CD4-positive, alpha-beta T cell (primary cell): ENCODE data around the gene TRIM10. TPM values are rescaled to one million over a fixed set of nuclear protein-coding genes. Genes with fewer than 3 reads are reported as not detected.

ENCODE experiments used
- ATAC-seq: fragments of 200-7000 bp; cut with Tn5 transposase; one replicate; pipeline ENCODE4 v1.10.0; 2022; ENCODE audit warnings: mild to moderate bottlenecking; ENCODE audit not compliant: poor library complexity
- CTCF ChIA-PET: fragments of 350-600 bp; sonication (Branson Sonifier 250); formaldehyde crosslinking; loops from one replicate; lab custom pipeline; 2021; ENCODE audit warnings: antibody characterized with exemption, inconsistent platforms; lab: Charles Lee
- POLR2A ChIA-PET: fragments of 350-600 bp; sonication (Branson Sonifier 250); formaldehyde crosslinking; loops from one replicate; lab custom pipeline; 2021; ENCODE audit warnings: antibody characterized with exemption, inconsistent platforms; lab: Charles Lee
- DNase-seq, 14 experiments: peaks; one replicate each; pipeline ENCODE4 v3.0.0-alpha.2; 2013 to 2020; ENCODE audit warnings: mixed read lengths in 2 of 14
- H3K27ac ChIP-seq, 2 donors: one replicate each; pipeline versions ENCODE4 v1.5.1 to v1.7.0; 2013; ENCODE audit warnings: low read length in 2 of 2, low read depth in 1 of 2, mild to moderate bottlenecking in 1 of 2
- H3K27me3 ChIP-seq, 2 experiments: 1 replicate in 1 of 2; 2 replicates in 1 of 2; pipeline versions ENCODE4 v1.6.1 to v1.7.0; 2013; ENCODE audit warnings: low read length in 2 of 2, control low read depth in 1 of 2, mild to moderate bottlenecking in 1 of 2, moderate library complexity in 1 of 2; ENCODE audit not compliant: insufficient read depth in 2 of 2, control insufficient read depth in 1 of 2
- H3K36me3 ChIP-seq: one replicate; pipeline ENCODE4 v1.6.1; 2013; ENCODE audit warnings: low read length, control low read depth; ENCODE audit not compliant: insufficient read depth
- H3K4me1 ChIP-seq: one replicate; pipeline ENCODE4 v1.6.1; 2013; ENCODE audit warnings: low read length, control low read depth; ENCODE audit not compliant: insufficient read depth
- H3K4me3 ChIP-seq: one replicate; pipeline ENCODE4 v1.5.1; 2013; ENCODE audit warnings: mild to moderate bottlenecking, low read length, moderate library complexity
- H3K9me3 ChIP-seq, 2 experiments: 1 replicate in 1 of 2; 2 replicates in 1 of 2; pipeline versions ENCODE4 v1.6.1 to v1.7.0; 2013; ENCODE audit warnings: low read length in 2 of 2, mild to moderate bottlenecking in 2 of 2, control low read depth in 1 of 2, moderate library complexity in 1 of 2; ENCODE audit not compliant: control insufficient read depth in 1 of 2, insufficient read depth in 1 of 2
- H3K27ac Mint-ChIP-seq: one replicate; pipeline ENCODE4 v1.8.0; 2020; ENCODE audit warnings: mixed read lengths
- H3K27me3 Mint-ChIP-seq: one replicate; pipeline ENCODE4 v1.8.0; 2021; ENCODE audit warnings: mixed read lengths
- H3K36me3 Mint-ChIP-seq: one replicate; pipeline ENCODE4 v1.8.0; 2021; ENCODE audit warnings: low read depth, mixed read lengths
- H3K4me1 Mint-ChIP-seq: one replicate; pipeline ENCODE4 v1.8.0; 2021; ENCODE audit warnings: low read depth, mixed read lengths
- H3K4me3 Mint-ChIP-seq: one replicate; pipeline ENCODE4 v1.8.0; 2020; ENCODE audit warnings: mild to moderate bottlenecking, mixed read lengths
- H3K9me3 Mint-ChIP-seq: one replicate; pipeline ENCODE4 v1.8.0; 2020; ENCODE audit warnings: mixed read lengths
- CTCF ChIP-seq: fragments of 200-600 bp; IDR thresholded peaks from one replicate; pipeline ENCODE4 v1.8.0; 2022; ENCODE audit warnings: antibody characterized with exemption, mild to moderate bottlenecking
- intact Hi-C, 2 experiments: fragments of 100-400 bp; cut with DNase I in 1 of 2; cut with micrococcal nuclease in 1 of 2; formaldehyde crosslinking; loops; one replicate each; pipeline versions ENCODE4 v1.15.1 to v1.9.0; 2023 to 2025; cut with DNase I, micrococcal nuclease
- total RNA-seq, 174 experiments: library from RNA in 2 of 174; stranded (reverse) in 2 of 174; gene quantifications; one replicate each; pipeline ENCODE4 v1.2.3 and lab custom pipeline; 2021 to 2026

Gene TRIM10
- total RNA-seq, 2 experiments from 2014 or later: not detected

DNA sequence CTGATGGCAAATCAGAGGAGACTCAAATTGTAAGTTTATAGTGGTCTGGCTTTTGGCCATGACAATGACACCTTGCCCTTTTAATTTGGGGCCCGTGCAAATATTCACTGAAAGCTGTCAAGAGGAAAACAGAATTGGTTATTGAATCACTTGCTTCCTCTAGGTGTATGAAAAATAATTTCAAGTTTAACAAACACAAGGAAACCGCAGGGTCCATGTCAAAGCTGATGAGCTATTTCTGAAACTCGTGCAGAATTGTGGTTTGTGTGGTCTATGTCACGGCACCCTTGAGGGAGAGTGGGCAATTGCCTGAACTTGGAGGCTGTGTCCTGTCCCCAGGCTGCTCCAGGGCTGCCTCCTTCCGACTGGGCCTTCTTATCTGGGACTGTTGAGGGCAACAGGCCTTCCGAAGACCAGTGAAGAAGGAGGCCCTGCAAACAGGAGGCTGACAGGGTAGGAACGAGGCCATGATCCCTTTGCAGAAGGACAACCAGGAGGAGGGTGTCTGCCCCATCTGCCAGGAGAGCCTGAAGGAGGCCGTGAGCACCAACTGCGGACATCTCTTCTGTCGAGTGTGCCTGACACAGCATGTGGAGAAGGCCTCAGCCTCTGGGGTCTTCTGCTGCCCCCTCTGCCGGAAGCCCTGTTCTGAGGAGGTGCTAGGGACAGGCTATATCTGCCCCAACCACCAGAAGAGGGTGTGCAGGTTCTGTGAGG, 24.3 kb downstream of the TRIM10 start:
- no peaks in the 10 kb centered on the region for H3K36me3 Mint-ChIP-seq
- Histone ChIP-seq H3K4me3 (no peak overlapping the region), H3K27me3 (peaks cover 13 to 18% of the 10 kb centered on the region in 2 experiments), H3K36me3 (no peaks in the 10 kb centered on the region), H3K4me1 (no peaks in the 10 kb centered on the region), H3K27ac (no peak overlapping the region), H3K9me3 (no peaks in the 10 kb centered on the region)
- H3K27ac Mint-ChIP-seq: no peak overlapping the region
- intact Hi-C loops: no loop called here
- ATAC-seq (no peak), DNase-seq (no peak)
- ChIA-PET CTCF (interaction anchor here (8.2 kb wide), 1 partner anchor 33 kb away, joined by 198 read pairs; no protein-coding TSS in a partner anchor), POLR2A (interaction anchor here (1.2 kb wide), 1 partner anchor 33 kb away, joined by 4 read pairs; no protein-coding TSS in a partner anchor)
- no peaks in the 10 kb centered on the region for H3K4me1 Mint-ChIP-seq
- TF ChIP-seq CTCF: no peak
- no peaks in the 10 kb centered on the region for H3K9me3 Mint-ChIP-seq
- H3K4me3 Mint-ChIP-seq: no peak overlapping the region
- H3K27me3 Mint-ChIP-seq: peaks cover 58% of the 10 kb centered on the region

DNA sequence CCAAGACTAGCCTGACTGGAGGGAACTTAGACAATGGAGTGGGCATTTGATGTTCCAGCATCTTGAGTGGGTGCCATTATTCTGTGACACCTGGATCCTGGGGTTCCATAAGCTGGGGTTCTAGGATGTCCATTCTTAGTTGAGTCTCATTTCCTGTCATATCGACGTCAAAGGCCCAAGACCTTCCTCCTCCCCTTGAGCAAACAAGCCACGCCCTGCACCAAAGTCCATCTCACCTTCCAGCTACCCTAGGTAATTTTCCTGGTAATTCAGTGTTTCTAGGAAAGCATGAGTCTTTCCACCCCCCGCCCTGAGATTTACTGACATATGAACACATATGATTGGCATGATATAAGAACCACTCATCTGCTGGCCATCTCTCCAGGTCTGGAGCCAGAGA, 25.3 kb downstream of the TRIM10 start, which contains the start of gene TRIM40:
TSS of gene TRIM40 (plus strand) at position 384 of the 400 bp plus-strand sequence. CDS start 897 bp downstream, outside the sequence.
- peaks cover 4% of the 10 kb centered on the region for H3K4me1 Mint-ChIP-seq
- ATAC-seq: no peak
- Histone ChIP-seq H3K27me3 (peaks cover 15 to 23% of the 10 kb centered on the region in 2 experiments), H3K4me3 (no peak within 1 kb of the TSS), H3K27ac (no peak within 1 kb of the TSS), H3K4me1 (peaks cover 2% of the 10 kb centered on the region), H3K36me3 (no peaks in the 10 kb centered on the region), H3K9me3 (no peaks in the 10 kb centered on the region)
- no peak within 1 kb of the TSS for H3K27ac Mint-ChIP-seq
- intact Hi-C loops: no loop called here
- DNase-seq: no peak
- H3K4me3 Mint-ChIP-seq: no peak within 1 kb of the TSS
- H3K36me3 Mint-ChIP-seq: no peaks in the 10 kb centered on the region
- ChIA-PET CTCF (interaction anchor here (8.2 kb wide), 1 partner anchor 32 kb away, joined by 198 read pairs; no protein-coding TSS in a partner anchor), POLR2A (interaction anchor here (1.2 kb wide), 1 partner anchor 32 kb away, joined by 4 read pairs; no protein-coding TSS in a partner anchor)
- H3K9me3 Mint-ChIP-seq: no peaks in the 10 kb centered on the region
- peaks cover 58% of the 10 kb centered on the region for H3K27me3 Mint-ChIP-seq
- no peak for TF ChIP-seq CTCF

DNA sequence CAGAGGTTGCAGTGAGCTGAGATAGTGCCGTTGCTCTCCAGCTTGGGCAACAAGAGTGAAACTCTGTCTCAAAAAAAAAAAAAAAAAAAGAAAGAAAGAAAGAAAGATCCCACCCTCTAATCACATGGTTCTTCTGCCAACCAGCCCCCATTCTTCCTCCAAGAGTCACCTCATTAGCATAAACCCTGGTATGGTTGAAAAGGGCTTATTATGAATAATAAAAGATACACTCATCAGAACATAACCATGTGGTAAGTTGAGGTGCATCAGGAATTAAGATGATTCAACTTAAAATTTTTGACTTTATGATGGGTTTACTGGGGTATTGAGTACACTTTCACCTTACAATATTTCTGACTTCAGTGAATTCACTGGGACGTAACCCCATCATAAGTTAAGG, 25.9 kb downstream of the TRIM10 start:
- ChIA-PET POLR2A (no interaction called here), CTCF (interaction anchor here (8.2 kb wide), 1 partner anchor 32 kb away, joined by 198 read pairs; no protein-coding TSS in a partner anchor)
- no peak overlapping the region for H3K27ac ChIP-seq
- no peak overlapping the region for H3K4me3 Mint-ChIP-seq
- peaks cover 15 to 23% of the 10 kb centered on the region in 2 experiments for H3K27me3 ChIP-seq
- ATAC-seq (no peak), DNase-seq (no peak)
- H3K4me3 ChIP-seq: no peak overlapping the region
- H3K36me3 Mint-ChIP-seq: no peaks in the 10 kb centered on the region
- H3K9me3 Mint-ChIP-seq: no peaks in the 10 kb centered on the region
- no peaks in the 10 kb centered on the region for H3K9me3 ChIP-seq
- H3K4me1 Mint-ChIP-seq: peaks cover 5% of the 10 kb centered on the region
- H3K36me3 ChIP-seq: no peaks in the 10 kb centered on the region
- intact Hi-C loops: no loop called here
- H3K27me3 Mint-ChIP-seq: peaks cover 55% of the 10 kb centered on the region
- H3K4me1 ChIP-seq: peaks cover 7% of the 10 kb centered on the region
- no peak for TF ChIP-seq CTCF
- no peak overlapping the region for H3K27ac Mint-ChIP-seq
